B cell (primary cell): ENCODE data around the gene SYNPR. TPM values are rescaled to one million over a fixed set of nuclear protein-coding genes. Genes with fewer than 3 reads are reported as not detected.

Experiments
- ATAC-seq: fragments of 200-7000 bp; cut with Tn5 transposase; one replicate; pipeline ENCODE4 v1.10.0; 2021; ENCODE audit warnings: low read depth, mild to moderate bottlenecking, moderate number of reproducible peaks, moderate library complexity
- CTCF ChIA-PET: fragments of 350-600 bp; sonication (Branson Sonifier 250); formaldehyde crosslinking; loops from one replicate; lab custom pipeline; 2021; ENCODE audit warnings: antibody characterized with exemption, inconsistent platforms; lab: Charles Lee
- POLR2A ChIA-PET: fragments of 350-600 bp; sonication (Branson Sonifier 250); formaldehyde crosslinking; loops from one replicate; lab custom pipeline; 2021; ENCODE audit warnings: antibody characterized with exemption; lab: Charles Lee
- DNase-seq: peaks from one replicate; pipeline ENCODE4 v3.0.0; 2013
- H2AFZ ChIP-seq: 2 replicates; pipeline ENCODE4 v1.6.1; 2012; ENCODE audit warnings: mild to moderate bottlenecking, low read depth, low read length; ENCODE audit not compliant: insufficient read depth, poor library complexity, severe bottlenecking
- H3K27ac ChIP-seq, 2 donors: 1 replicate in 1 of 2; 2 replicates in 1 of 2; pipeline ENCODE4 v1.5.1; 2012 to 2013; ENCODE audit warnings: low read length in 2 of 2, mild to moderate bottlenecking in 2 of 2, moderate library complexity in 1 of 2
- H3K27me3 ChIP-seq, 4 experiments: fragments of 200-600 bp in 1 of 4; sonication (generic) in 1 of 4; replicated peaks in 1 of 4; 1 replicate in 2 of 4; 2 replicates in 2 of 4; pipeline versions ENCODE4 v1.6.1 to v1.7.0; 2013 to 2016; ENCODE audit warnings: low read length in 3 of 4, mild to moderate bottlenecking in 2 of 4, mixed read lengths in 1 of 4, moderate library complexity in 1 of 4; ENCODE audit not compliant: insufficient read depth in 4 of 4, control insufficient read depth in 3 of 4; ENCODE audit errors: control extremely low read depth in 1 of 4
- H3K36me3 ChIP-seq, 2 experiments: replicated peaks in 1 of 2; 1 replicate in 1 of 2; 2 replicates in 1 of 2; pipeline versions ENCODE4 v1.6.1 to v1.7.1; 2013; ENCODE audit warnings: low read length in 1 of 2; ENCODE audit not compliant: insufficient read depth in 2 of 2, control insufficient read depth in 1 of 2; ENCODE audit errors: control extremely low read depth in 1 of 2, extremely low read depth in 1 of 2
- H3K4me1 ChIP-seq, 2 donors: fragments of 200-600 bp in 1 of 2; sonication (generic) in 1 of 2; 1 replicate in 1 of 2; 2 replicates in 1 of 2; pipeline versions ENCODE4 v1.5.1 to v1.6.1; 2013 to 2017; ENCODE audit warnings: low read length in 2 of 2; ENCODE audit not compliant: control insufficient read depth in 2 of 2, insufficient read depth in 2 of 2
- H3K4me2 ChIP-seq: replicated peaks from 2 replicates; pipeline ENCODE3; 2012; ENCODE audit warnings: mild to moderate bottlenecking, low read depth, low read length; ENCODE audit not compliant: poor library complexity, severe bottlenecking
- H3K4me3 ChIP-seq, 5 experiments: fragments of 200-600 bp in 1 of 5; sonication (generic) in 1 of 5; 1 replicate in 3 of 5; 2 replicates in 2 of 5; pipeline versions ENCODE4 v1.5.1 to v1.7.0; 2011 to 2016; ENCODE audit warnings: low read length in 4 of 5, mild to moderate bottlenecking in 4 of 5, low read depth in 2 of 5, control low read depth in 1 of 5, moderate library complexity in 1 of 5; ENCODE audit not compliant: insufficient read depth in 1 of 5; ENCODE audit errors: control extremely low read depth in 1 of 5, extremely low read depth in 1 of 5
- H3K79me2 ChIP-seq: fragments of 200-600 bp; sonication (generic); one replicate; pipeline ENCODE4 v1.6.0; 2016; ENCODE audit warnings: low read length; ENCODE audit not compliant: control insufficient read depth, insufficient read depth
- H3K9ac ChIP-seq: fragments of 200-600 bp; sonication (generic); 2 replicates; pipeline ENCODE4 v1.6.1; 2017; ENCODE audit warnings: mild to moderate bottlenecking, low read length, moderate library complexity
- H3K9me3 ChIP-seq, 3 donors: one replicate each; pipeline versions ENCODE4 v1.6.1 to v1.7.1; 2013; ENCODE audit warnings: low read length in 2 of 3; ENCODE audit not compliant: control insufficient read depth in 2 of 3, insufficient read depth in 1 of 3; ENCODE audit errors: control extremely low read depth in 1 of 3
- H4K20me1 ChIP-seq: 2 replicates; pipeline ENCODE4 v1.6.0; 2012; ENCODE audit warnings: mild to moderate bottlenecking, low read length; ENCODE audit not compliant: insufficient read depth, control insufficient read depth, poor library complexity, severe bottlenecking
- H3K27ac Mint-ChIP-seq: one replicate; pipeline ENCODE4 v1.8.0; 2021; ENCODE audit warnings: mixed read lengths
- H3K27me3 Mint-ChIP-seq: one replicate; pipeline ENCODE4 v1.8.0; 2021; ENCODE audit warnings: mixed read lengths
- H3K4me1 Mint-ChIP-seq: one replicate; pipeline ENCODE4 v1.8.0; 2021; ENCODE audit warnings: mixed read lengths
- H3K4me3 Mint-ChIP-seq: one replicate; pipeline ENCODE4 v1.8.0; 2021; ENCODE audit warnings: mixed read lengths
- H3K9me3 Mint-ChIP-seq: one replicate; pipeline ENCODE4 v1.8.0; 2022; ENCODE audit warnings: mixed read lengths; ENCODE audit not compliant: insufficient read depth
- CTCF ChIP-seq: fragments of 200-600 bp; IDR thresholded peaks from one replicate; pipeline ENCODE4 v1.8.0; 2022; ENCODE audit warnings: antibody characterized with exemption, mild to moderate bottlenecking
- EZH2 ChIP-seq: IDR thresholded peaks from 2 replicates; pipeline ENCODE4 v1.6.1; 2012; ENCODE audit warnings: borderline replicate concordance, low read depth, mild to moderate bottlenecking, moderate library complexity, low read length; ENCODE audit not compliant: insufficient read depth, poor library complexity, severe bottlenecking
- WGBS: methylation state at CpG from one replicate; pipeline ENCODE4 v1.1.5; 2013; ENCODE audit warnings: missing lambda C conversion rate; ENCODE audit not compliant: insufficient coverage; 5-methylcytosine and 5-hydroxymethylcytosine counted together
- intact Hi-C: fragments of 100-400 bp; cut with micrococcal nuclease; formaldehyde crosslinking; loops from one replicate; pipeline ENCODE4 v1.10.0; 2022
- polyA plus RNA-seq: library from polyadenylated mRNA; depleted of rRNA; stranded (reverse); fragments of >200 nt; gene quantifications from 2 replicates; pipeline ENCODE4 v1.2.3, GENCODE V29; 2012
- total RNA-seq, 2 donors: library from RNA; stranded (reverse); fragments of 120-200 nt in 1 of 2; gene quantifications; 1 replicate in 1 of 2; 2 replicates in 1 of 2; pipeline versions ENCODE4 v1.2.3 to v1.2.4, GENCODE V29; 2013 to 2022

Gene SYNPR
- total and polyA plus RNA-seq, 2 donors (not counting 1 experiment from before 2014, with no cell fraction given) = not detected

- Mint-ChIP-seq H3K27ac (no peak overlapping the region), H3K27me3 (peaks cover 14% of the 10 kb centered on the region), H3K4me1 (no peaks in the 10 kb centered on the region), H3K9me3 (no peaks in the 10 kb centered on the region), H3K4me3 (no peak overlapping the region)
- CTCF ChIA-PET = no interaction called here
- POLR2A ChIA-PET = no interaction called here
- H2AFZ ChIP-seq = no peak overlapping the region
- WGBS = no CpG with 5 or more reads among the region's 2 CpGs
- H3K79me2 ChIP-seq = no peaks in the 10 kb centered on the region
- no peaks in the 10 kb centered on the region for H3K36me3 ChIP-seq
- TF ChIP-seq CTCF = no peak
- TF ChIP-seq EZH2 = no peak
- H3K9ac ChIP-seq = no peak overlapping the region
- no peaks in the 10 kb centered on the region for H3K4me1 ChIP-seq
- DNase-seq = no peak
- ATAC-seq = no peak
- H3K9me3 ChIP-seq = no peaks in the 10 kb centered on the region
- no peak overlapping the region for H3K4me3 ChIP-seq
- H3K4me2 ChIP-seq = no peak overlapping the region
- no peaks in the 10 kb centered on the region for H4K20me1 ChIP-seq
- peaks cover 0 to 3% (median 0%) of the 10 kb centered on the region in 4 experiments for H3K27me3 ChIP-seq
- no peak overlapping the region for H3K27ac ChIP-seq
- intact Hi-C loops = no loop called here
Measured at GRCh38 chr3:63437858-63438257, 159.8 kb downstream of the SYNPR start.

- no peaks in the 10 kb centered on the region for H3K4me1 ChIP-seq
- no peak overlapping the region for H2AFZ ChIP-seq
- intact Hi-C loops = no loop called here
- DNase-seq (no peak), ATAC-seq (no peak)
- POLR2A ChIA-PET = no interaction called here
- H3K36me3 ChIP-seq = no peaks in the 10 kb centered on the region
- H3K27me3 Mint-ChIP-seq = peaks cover 14% of the 10 kb centered on the region
- no peaks in the 10 kb centered on the region for H3K79me2 ChIP-seq
- peaks cover 0 to 3% (median 0%) of the 10 kb centered on the region in 4 experiments for H3K27me3 ChIP-seq
- H3K4me1 Mint-ChIP-seq = no peaks in the 10 kb centered on the region
- H3K9me3 ChIP-seq = no peaks in the 10 kb centered on the region
- H3K27ac ChIP-seq = no peak overlapping the region
- no peak overlapping the region for H3K9ac ChIP-seq
- no peaks in the 10 kb centered on the region for H4K20me1 ChIP-seq
- no peak overlapping the region for H3K4me3 ChIP-seq
- no peaks in the 10 kb centered on the region for H3K9me3 Mint-ChIP-seq
- CTCF ChIA-PET = no interaction called here
- no peak for TF ChIP-seq CTCF
- TF ChIP-seq EZH2 = no peak
- H3K27ac Mint-ChIP-seq = no peak overlapping the region
- no peak overlapping the region for H3K4me2 ChIP-seq
- H3K4me3 Mint-ChIP-seq = no peak overlapping the region
Measured at GRCh38 chr3:63438826-63439371, 160.8 kb downstream of the SYNPR start.
